H9 (cell line): ENCODE results near the gene ERC2. TPM values are rescaled to one million over a fixed set of nuclear protein-coding genes. Genes with fewer than 3 reads are reported as not detected.

ENCODE experiments used
- DNase-seq: peaks from one replicate; pipeline ENCODE4 v3.0.0-alpha.2; 2017
- H2AFZ ChIP-seq: one replicate; pipeline ENCODE4 v1.6.1; 2013; ENCODE audit warnings: mild to moderate bottlenecking, low read length, control low read depth, moderate library complexity
- H2AK5ac ChIP-seq: 2 replicates; pipeline ENCODE4 v1.6.1; 2013; ENCODE audit warnings: low read length, control low read depth, mixed read lengths; ENCODE audit not compliant: insufficient read length
- H2BK120ac ChIP-seq: one replicate; pipeline ENCODE4 v1.6.1; 2013; ENCODE audit warnings: low read depth, mild to moderate bottlenecking, low read length, control low read depth, inconsistent platforms; ENCODE audit not compliant: poor library complexity, severe bottlenecking
- H2BK12ac ChIP-seq: 2 replicates; pipeline ENCODE4 v1.6.1; 2013; ENCODE audit warnings: low read length, control low read depth, mixed read lengths, low read depth; ENCODE audit not compliant: insufficient read length
- H2BK15ac ChIP-seq: 2 replicates; pipeline ENCODE4 v1.6.1; 2013; ENCODE audit warnings: low read depth, low read length, control low read depth
- H2BK20ac ChIP-seq: one replicate; pipeline ENCODE4 v1.6.1; 2013; ENCODE audit warnings: low read depth, mild to moderate bottlenecking, low read length, control low read depth, inconsistent platforms; ENCODE audit not compliant: poor library complexity, severe bottlenecking
- H2BK5ac ChIP-seq: 2 replicates; pipeline ENCODE4 v1.6.1; 2013; ENCODE audit warnings: low read length, control low read depth, mixed read lengths; ENCODE audit not compliant: insufficient read length
- H3K14ac ChIP-seq: 2 replicates; pipeline ENCODE4 v1.6.1; 2013; ENCODE audit warnings: low read length, control low read depth; ENCODE audit not compliant: insufficient read depth
- H3K18ac ChIP-seq: 2 replicates; pipeline ENCODE4 v1.6.1; 2013; ENCODE audit warnings: low read depth, mild to moderate bottlenecking, mixed read lengths, low read length, control low read depth; ENCODE audit not compliant: insufficient read length
- H3K23ac ChIP-seq: 2 replicates; pipeline ENCODE4 v1.6.1; 2013; ENCODE audit warnings: low read length, control low read depth, mixed read lengths, low read depth; ENCODE audit not compliant: insufficient read length
- H3K23me2 ChIP-seq: 2 replicates; pipeline ENCODE4 v1.6.1; 2013; ENCODE audit warnings: low read depth, mild to moderate bottlenecking, mixed read lengths, low read length, control low read depth; ENCODE audit not compliant: insufficient read length, poor library complexity, severe bottlenecking
- H3K27ac ChIP-seq: 2 replicates; pipeline ENCODE4 v1.5.1; 2013; ENCODE audit warnings: low read length, control low read depth, mixed read lengths, low read depth; ENCODE audit not compliant: insufficient read length
- H3K27me3 ChIP-seq: 2 replicates; pipeline ENCODE4 v1.6.1; 2013; ENCODE audit warnings: low read length, control low read depth, inconsistent platforms; ENCODE audit not compliant: insufficient read depth
- H3K4ac ChIP-seq: 2 replicates; pipeline ENCODE4 v1.6.1; 2013; ENCODE audit warnings: low read depth, mild to moderate bottlenecking, control low read depth, inconsistent platforms, low read length, moderate library complexity
- H3K4me1 ChIP-seq: 2 replicates; pipeline ENCODE4 v1.6.1; 2013; ENCODE audit warnings: low read length, control low read depth, inconsistent platforms; ENCODE audit not compliant: insufficient read depth
- H3K4me2 ChIP-seq: 2 replicates; pipeline ENCODE4 v1.6.1; 2013; ENCODE audit warnings: low read length, control low read depth, mixed read lengths; ENCODE audit not compliant: insufficient read length, insufficient read depth
- H3K56ac ChIP-seq: 2 replicates; pipeline ENCODE4 v1.6.1; 2013; ENCODE audit warnings: low read depth, mild to moderate bottlenecking, mixed read lengths, low read length, control low read depth; ENCODE audit not compliant: insufficient read length
- H3K79me1 ChIP-seq: 2 replicates; pipeline ENCODE4 v1.6.1; 2013; ENCODE audit warnings: low read depth, mild to moderate bottlenecking, moderate library complexity, low read length, control low read depth, inconsistent platforms; ENCODE audit not compliant: insufficient read depth, poor library complexity, severe bottlenecking
- H3K79me2 ChIP-seq: 2 replicates; pipeline ENCODE4 v1.6.1; 2013; ENCODE audit warnings: low read length, control low read depth, inconsistent platforms; ENCODE audit not compliant: insufficient read depth
- H3K9ac ChIP-seq: 2 replicates; pipeline ENCODE4 v1.6.1; 2013; ENCODE audit warnings: low read length, control low read depth, mixed read lengths; ENCODE audit not compliant: insufficient read length; ENCODE audit errors: extremely low read depth
- H3K9me3 ChIP-seq: one replicate; pipeline ENCODE4 v1.6.1; 2013; ENCODE audit warnings: low read depth, low read length, inconsistent platforms; ENCODE audit not compliant: control insufficient read depth
- H3T11ph ChIP-seq: one replicate; pipeline ENCODE4 v1.6.1; 2013; ENCODE audit warnings: mild to moderate bottlenecking, low read length, control low read depth, inconsistent platforms
- H4K20me1 ChIP-seq: one replicate; pipeline ENCODE4 v1.6.1; 2013; ENCODE audit not compliant: control insufficient read depth, insufficient read length, insufficient read depth
- H4K5ac ChIP-seq: 2 replicates; pipeline ENCODE4 v1.6.1; 2013; ENCODE audit warnings: low read depth, mild to moderate bottlenecking, mixed read lengths, low read length, control low read depth; ENCODE audit not compliant: insufficient read length
- H4K8ac ChIP-seq: replicated peaks from 2 replicates; pipeline ENCODE4 v1.6.1; 2013; ENCODE audit warnings: low read length, control low read depth, mixed read lengths, low read depth; ENCODE audit not compliant: insufficient read length
- H4K91ac ChIP-seq: 2 replicates; pipeline ENCODE4 v1.6.1; 2013; ENCODE audit warnings: low read depth, mild to moderate bottlenecking, moderate library complexity, mixed read lengths, low read length, control low read depth; ENCODE audit not compliant: insufficient read length
- H3K27ac Mint-ChIP-seq, 3 experiments: 2 replicates in 2 of 3; 3 replicates in 1 of 3; pipeline ENCODE4 v1.8.0; 2020 to 2021; ENCODE audit warnings: mixed read lengths in 3 of 3, mild to moderate bottlenecking in 1 of 3, moderate library complexity in 1 of 3
- H3K27me3 Mint-ChIP-seq: 2 replicates; pipeline ENCODE4 v1.8.0; 2021; ENCODE audit warnings: low read depth, mild to moderate bottlenecking, moderate library complexity, mixed read lengths
- H3K36me3 Mint-ChIP-seq, 3 experiments: 2 replicates in 2 of 3; 3 replicates in 1 of 3; pipeline ENCODE4 v1.8.0; 2020 to 2021; ENCODE audit warnings: low read depth in 3 of 3, mixed read lengths in 3 of 3; ENCODE audit not compliant: insufficient read depth in 1 of 3
- H3K4me1 Mint-ChIP-seq, 2 experiments: 2 replicates each; pipeline ENCODE4 v1.8.0; 2020; ENCODE audit warnings: mixed read lengths in 2 of 2
- H3K4me3 Mint-ChIP-seq, 2 experiments: 2 replicates in 1 of 2; 3 replicates in 1 of 2; pipeline ENCODE4 v1.8.0; 2020 to 2021; ENCODE audit warnings: mild to moderate bottlenecking in 2 of 2, mixed read lengths in 2 of 2, moderate library complexity in 1 of 2
- H3K9me3 Mint-ChIP-seq, 2 experiments: 2 replicates in 1 of 2; 3 replicates in 1 of 2; pipeline ENCODE4 v1.8.0; 2020; ENCODE audit warnings: mild to moderate bottlenecking in 2 of 2, mixed read lengths in 2 of 2, moderate library complexity in 1 of 2
- CTCF ChIP-seq: fragments of 200-600 bp; sonication (generic); conservative IDR thresholded peaks from 3 replicates; pipeline ENCODE4 v1.8.0; 2021; ENCODE audit warnings: antibody characterized with exemption, mild to moderate bottlenecking
- WGBS: extraction: QIAGEN DNeasy Blood & Tissue Kit; methylation state at CpG from one replicate; pipeline ENCODE4 v1.1.7; 2013; ENCODE audit warnings: missing lambda C conversion rate, low lambda C conversion rate, mixed read lengths; ENCODE audit not compliant: insufficient read length; ENCODE audit errors: extremely low coverage; 5-methylcytosine and 5-hydroxymethylcytosine counted together
- total RNA-seq: library from RNA; stranded (reverse); gene quantifications from 2 replicates; pipeline ENCODE4 v1.2.1, GENCODE V29; 2021

Gene ERC2
- total RNA-seq, 1 experiment from 2014 or later = 15.4 TPM

- Histone ChIP-seq H3K23me2 (no peaks in the 10 kb centered on the region), H3K18ac (no peak overlapping the region), H4K91ac (no peak overlapping the region), H2BK5ac (no peak overlapping the region), H2BK12ac (no peak overlapping the region), H4K20me1 (no peaks in the 10 kb centered on the region), H2BK120ac (no peak overlapping the region), H2AFZ (no peak overlapping the region), H2AK5ac (no peak overlapping the region), H3K4me1 (peaks cover 4% of the 10 kb centered on the region; the same call in 1 of the 2 replicates), H3K27me3 (no peaks in the 10 kb centered on the region), H3K56ac (no peak overlapping the region), H3K9me3 (no peaks in the 10 kb centered on the region), H2BK15ac (no peak overlapping the region), H3K27ac (no peak overlapping the region), H3K23ac (no peak overlapping the region), H3K14ac (no peak overlapping the region), H3K79me1 (no peaks in the 10 kb centered on the region), H3K4ac (no peak overlapping the region), H3K9ac (no peak overlapping the region), H4K5ac (no peak overlapping the region), H2BK20ac (no peak overlapping the region), H4K8ac (no peak overlapping the region), H3K4me2 (no peak overlapping the region), H3K79me2 (no peaks in the 10 kb centered on the region), H3T11ph (no peak overlapping the region)
- H3K27ac Mint-ChIP-seq = no peak overlapping the region
- TF ChIP-seq CTCF = no peak
- no peaks in the 10 kb centered on the region for H3K36me3 Mint-ChIP-seq
- no peak overlapping the region for H3K4me3 Mint-ChIP-seq
- no peak for DNase-seq
- H3K9me3 Mint-ChIP-seq = no peaks in the 10 kb centered on the region
- no CpG with 5 or more reads among the region's 2 CpGs for WGBS
- H3K27me3 Mint-ChIP-seq = no peaks in the 10 kb centered on the region
- H3K4me1 Mint-ChIP-seq = peaks cover 37 to 39% of the 10 kb centered on the region in 2 experiments
Measured at GRCh38 chr3:55724821-55725220, 743.4 kb downstream of the ERC2 start.
